Measurements from ENCODE around the gene TNRC6B.
"Not testable (repeated sequence)": the region's sequence is repeated elsewhere in the genome, so short reads cannot be mapped to it uniquely, and the experiment has no call there.

Gene TNRC6B

GRCh38 chr22:40289991-40290459 is 112.3 kb downstream of the TNRC6B start:
- DNase-seq (ENCODE audit: low read depth, low spot score) = peak; percentile 21

- no peak for DNase-seq (ENCODE audit: low read depth, low spot score)
Measured at GRCh38 chr22:40290516-40290915, 112.8 kb downstream of the TNRC6B start.

GRCh38 chr22:40294696-40295095 is 117.0 kb downstream of the TNRC6B start:
- no peak for DNase-seq (ENCODE audit: low read depth, low spot score)

GRCh38 chr22:40300316-40300715 is 122.6 kb downstream of the TNRC6B start:
- DNase-seq (ENCODE audit: low read depth, low spot score) = no peak

- DNase-seq (ENCODE audit: low read depth, low spot score) = no peak
Measured at GRCh38 chr22:40300884-40301672, 123.4 kb downstream of the TNRC6B start.

- DNase-seq (ENCODE audit: low read depth, low spot score) = no peak
Measured at GRCh38 chr22:40302149-40302548, 124.4 kb downstream of the TNRC6B start.

GRCh38 chr22:40305625-40306024 is 127.9 kb downstream of the TNRC6B start:
- DNase-seq (ENCODE audit: low read depth, low spot score) = no peak

- DNase-seq (ENCODE audit: low read depth, low spot score) = no peak
Measured at GRCh38 chr22:40308999-40309573, 131.4 kb downstream of the TNRC6B start.

GRCh38 chr22:40309631-40310030 is 131.9 kb downstream of the TNRC6B start:
- no peak for DNase-seq (ENCODE audit: low read depth, low spot score)

- no peak for DNase-seq (ENCODE audit: low read depth, low spot score)
Measured at GRCh38 chr22:40310081-40310767, 132.5 kb downstream of the TNRC6B start.

- DNase-seq (ENCODE audit: low read depth, low spot score) = no peak
Measured at GRCh38 chr22:40310768-40311120, 133.0 kb downstream of the TNRC6B start.

GRCh38 chr22:40311646-40312045 is 133.9 kb downstream of the TNRC6B start:
- DNase-seq (ENCODE audit: low read depth, low spot score) = not testable (repeated sequence)

- DNase-seq (ENCODE audit: low read depth, low spot score) = no peak
Measured at GRCh38 chr22:40312050-40312449, 134.3 kb downstream of the TNRC6B start.

GRCh38 chr22:40313007-40313406 is 135.3 kb downstream of the TNRC6B start:
- no peak for DNase-seq (ENCODE audit: low read depth, low spot score)

GRCh38 chr22:40314041-40314440 is 136.3 kb downstream of the TNRC6B start:
- DNase-seq (ENCODE audit: low read depth, low spot score) = no peak

GRCh38 chr22:40320687-40321086 is 143.0 kb downstream of the TNRC6B start:
- no peak for DNase-seq (ENCODE audit: low read depth, low spot score)

- no peak for DNase-seq (ENCODE audit: low read depth, low spot score)
Measured at GRCh38 chr22:40322021-40322420, 144.3 kb downstream of the TNRC6B start.

- no peak for DNase-seq (ENCODE audit: low read depth, low spot score)
Measured at GRCh38 chr22:40322818-40323447, 145.2 kb downstream of the TNRC6B start.

GRCh38 chr22:40323681-40324171 is 146.0 kb downstream of the TNRC6B start:
- no peak for DNase-seq (ENCODE audit: low read depth, low spot score)

GRCh38 chr22:40324468-40325305 is 147.0 kb downstream of the TNRC6B start:
- DNase-seq (ENCODE audit: low read depth, low spot score) = no peak

- peak; percentile 30 for DNase-seq (ENCODE audit: low read depth, low spot score)
Measured at GRCh38 chr22:40325315-40325714, 147.6 kb downstream of the TNRC6B start.

Measured in activated naive CD8-positive, alpha-beta T cell treated with anti-CD3 and anti-CD28 coated beads, Interleukin-2, amount 50 U/mL, for 16 hours (primary cell).